Transverse colon (tissue), 4 donors: ENCODE results near the gene WRNIP1. TPM values are rescaled to one million over a fixed set of nuclear protein-coding genes. Genes with fewer than 3 reads are reported as not detected.

Experiments
- DNase-seq: peaks from one replicate; pipeline ENCODE4 v3.0.0-alpha.2; 2019
- H3K27ac ChIP-seq, 4 donors: fragments of 200-600 bp; sonication (generic); 2 replicates each; pipeline ENCODE4 v1.5.1; 2016 to 2018; ENCODE audit warnings: inconsistent platforms in 4 of 4
- H3K27me3 ChIP-seq: fragments of 200-600 bp; sonication (generic); 2 replicates; pipeline ENCODE4 v1.5.1; 2017; ENCODE audit warnings: inconsistent platforms
- H3K36me3 ChIP-seq, 4 donors: fragments of 200-600 bp; sonication (generic); 2 replicates each; pipeline ENCODE4 v1.5.1; 2017 to 2019; ENCODE audit warnings: inconsistent platforms in 4 of 4
- H3K4me1 ChIP-seq, 4 donors: fragments of 200-600 bp; sonication (generic); 2 replicates each; pipeline ENCODE4 v1.5.1; 2017 to 2020; ENCODE audit warnings: inconsistent platforms in 4 of 4
- H3K4me3 ChIP-seq, 4 donors: fragments of 200-600 bp; sonication (generic); 1 replicate in 1 of 4; 2 replicates in 3 of 4; pipeline versions ENCODE4 v1.5.1 to v1.6.1; 2017 to 2019; ENCODE audit warnings: inconsistent platforms in 4 of 4
- H3K9me3 ChIP-seq, 2 donors: fragments of 200-600 bp; sonication (generic); 2 replicates each; pipeline ENCODE4 v1.5.1; 2017 to 2019; ENCODE audit warnings: inconsistent platforms in 2 of 2
- EP300 ChIP-seq: sonication (generic); formaldehyde crosslinking; IDR thresholded peaks from one replicate; pipeline ENCODE4 v1.6.1; 2017; ENCODE audit warnings: antibody characterized with exemption, low read depth
- POLR2A ChIP-seq: fragments of 450-650 bp; IDR thresholded peaks from one replicate; pipeline ENCODE4 v1.6.1; 2016; ENCODE audit warnings: antibody characterized with exemption, mild to moderate bottlenecking, moderate library complexity
- POLR2AphosphoS5 ChIP-seq, 3 donors: sonication (generic); formaldehyde crosslinking; IDR thresholded peaks; one replicate each; pipeline ENCODE4 v1.6.1; 2016; ENCODE audit warnings: antibody characterized with exemption in 3 of 3
- WGBS, 2 donors: methylation state at CpG; one replicate each; pipeline ENCODE4 v1.1.5; 2018; ENCODE audit warnings: low coverage in 1 of 2; 5-methylcytosine and 5-hydroxymethylcytosine counted together
- in situ Hi-C, 4 donors: fragments of 200-750 bp; cut with MboI; loops; one replicate each; pipeline versions ENCODE4 v1.15.0 to v1.15.1; 2017; ENCODE audit warnings: low sequenced_read_pairs in 3 of 4, low pct_ligation_motif_present in 1 of 4, low pct_unique_long_range_greater_than_20kb in 1 of 4
- intact Hi-C: fragments of 100-400 bp; cut with DNase I; formaldehyde crosslinking; loops from one replicate; pipeline ENCODE4 v1.15.1; 2023; ENCODE audit warnings: low total_unique reads
- total RNA-seq, 4 donors: library from RNA; depleted of rRNA; stranded (reverse); fragments of >200 nt; gene quantifications; one replicate each; pipeline ENCODE4 v1.1.0, GENCODE V29; 2016
- TF ChIP-seq, protein P1 (sequence below), 5 experiments: fragments of 200-600 bp in 3 of 5; fragments of 450-650 bp in 2 of 5; sonication (generic) in 3 of 5; IDR thresholded peaks; 1 replicate in 2 of 5; 2 replicates in 3 of 5; pipeline ENCODE4 v1.5.1; 2016 to 2017; ENCODE audit warnings: antibody characterized with exemption in 5 of 5, inconsistent platforms in 3 of 5, mild to moderate bottlenecking in 2 of 5, moderate library complexity in 1 of 5

WRNIP1 gene
- total RNA-seq, 4 donors from 2014 or later, result 58.3 to 105 (median 65.8) TPM

- H3K4me1 ChIP-seq, result peaks cover 0 to 4% (median 0%) of the 10 kb centered on the region in 4 donors
- no peak for TF ChIP-seq POLR2AphosphoS5 (IDR thresholded peaks at IDR 0.05)
- no peak for TF ChIP-seq POLR2A
- TF ChIP-seq, protein P1, sequence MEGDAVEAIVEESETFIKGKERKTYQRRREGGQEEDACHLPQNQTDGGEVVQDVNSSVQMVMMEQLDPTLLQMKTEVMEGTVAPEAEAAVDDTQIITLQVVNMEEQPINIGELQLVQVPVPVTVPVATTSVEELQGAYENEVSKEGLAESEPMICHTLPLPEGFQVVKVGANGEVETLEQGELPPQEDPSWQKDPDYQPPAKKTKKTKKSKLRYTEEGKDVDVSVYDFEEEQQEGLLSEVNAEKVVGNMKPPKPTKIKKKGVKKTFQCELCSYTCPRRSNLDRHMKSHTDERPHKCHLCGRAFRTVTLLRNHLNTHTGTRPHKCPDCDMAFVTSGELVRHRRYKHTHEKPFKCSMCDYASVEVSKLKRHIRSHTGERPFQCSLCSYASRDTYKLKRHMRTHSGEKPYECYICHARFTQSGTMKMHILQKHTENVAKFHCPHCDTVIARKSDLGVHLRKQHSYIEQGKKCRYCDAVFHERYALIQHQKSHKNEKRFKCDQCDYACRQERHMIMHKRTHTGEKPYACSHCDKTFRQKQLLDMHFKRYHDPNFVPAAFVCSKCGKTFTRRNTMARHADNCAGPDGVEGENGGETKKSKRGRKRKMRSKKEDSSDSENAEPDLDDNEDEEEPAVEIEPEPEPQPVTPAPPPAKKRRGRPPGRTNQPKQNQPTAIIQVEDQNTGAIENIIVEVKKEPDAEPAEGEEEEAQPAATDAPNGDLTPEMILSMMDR (IDR thresholded peaks at IDR 0.05), result no peak
- no peak for TF ChIP-seq EP300
- H3K4me3 ChIP-seq, result no peak overlapping the region
- DNase-seq, result no peak
- in situ Hi-C loops, result no loop called here
- H3K9me3 ChIP-seq, result no peaks in the 10 kb centered on the region
- 85% methylated on average over 7 of the region's 7 CpGs; no CpG with 5 or more reads in 1 of the 2 donors for WGBS, 2 donors
- intact Hi-C loops, result no loop called here
- no peaks in the 10 kb centered on the region for H3K36me3 ChIP-seq
- H3K27me3 ChIP-seq, result no peaks in the 10 kb centered on the region
- no peak overlapping the region for H3K27ac ChIP-seq
Measured at GRCh38 chr6:2803731-2804429, 38.7 kb downstream of the WRNIP1 start.

GRCh38 chr6:2804516-2804915, 39.3 kb downstream of the WRNIP1 start:
- Histone ChIP-seq H3K4me1 (peaks cover 0 to 10% (median 0%) of the 10 kb centered on the region in 4 donors), H3K36me3 (no peaks in the 10 kb centered on the region), H3K9me3 (no peaks in the 10 kb centered on the region), H3K27ac (no peak overlapping the region), H3K27me3 (no peaks in the 10 kb centered on the region), H3K4me3 (no peak overlapping the region)
- intact Hi-C loops, result no loop called here
- no peak for DNase-seq
- in situ Hi-C loops, result no loop called here
- 77 to 95% methylated on average over 5 to 6 of the region's 6 CpGs for WGBS, 2 donors
- TF ChIP-seq POLR2A, result no peak
- TF ChIP-seq EP300, result no peak
- TF ChIP-seq, protein P1 (IDR thresholded peaks at IDR 0.05), result no peak
- TF ChIP-seq POLR2AphosphoS5 (IDR thresholded peaks at IDR 0.05), result no peak

DNA sequence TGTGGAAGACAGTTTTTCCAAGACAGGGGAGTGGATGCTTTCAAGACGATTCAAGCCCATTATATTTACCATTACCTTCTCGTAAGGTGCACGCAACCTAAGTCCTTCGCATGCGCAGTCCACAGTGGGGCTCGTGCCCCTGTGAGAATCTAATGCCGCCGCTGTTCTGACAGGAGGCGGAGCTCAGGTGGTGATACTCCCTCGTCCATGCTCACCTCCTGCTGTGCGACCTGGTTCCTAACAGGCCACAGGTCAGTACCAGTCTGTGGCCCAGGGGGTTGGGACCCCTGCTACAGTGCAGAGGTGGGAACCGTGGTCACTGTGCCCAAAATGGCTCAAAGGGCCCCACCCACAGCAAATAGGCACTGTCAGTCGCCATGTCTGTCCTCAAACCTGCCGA, 39.8 kb downstream of the WRNIP1 start:
- WGBS, 2 donors, result 97 to 100% methylated on average over 2 to 14 of the region's 14 CpGs
- in situ Hi-C loops, result no loop called here
- DNase-seq, result no peak
- intact Hi-C loops, result no loop called here
- TF ChIP-seq, protein P1 (IDR thresholded peaks at IDR 0.05), result no peak
- TF ChIP-seq POLR2AphosphoS5 (IDR thresholded peaks at IDR 0.05) (no peak), POLR2A (no peak), EP300 (no peak)
- no peak overlapping the region for H3K4me3 ChIP-seq
- H3K4me1 ChIP-seq, result peaks cover 0 to 15% (median 0%) of the 10 kb centered on the region in 4 donors
- H3K27ac ChIP-seq, result no peak overlapping the region
- no peaks in the 10 kb centered on the region for H3K36me3 ChIP-seq
- no peaks in the 10 kb centered on the region for H3K9me3 ChIP-seq
- no peaks in the 10 kb centered on the region for H3K27me3 ChIP-seq

DNA sequence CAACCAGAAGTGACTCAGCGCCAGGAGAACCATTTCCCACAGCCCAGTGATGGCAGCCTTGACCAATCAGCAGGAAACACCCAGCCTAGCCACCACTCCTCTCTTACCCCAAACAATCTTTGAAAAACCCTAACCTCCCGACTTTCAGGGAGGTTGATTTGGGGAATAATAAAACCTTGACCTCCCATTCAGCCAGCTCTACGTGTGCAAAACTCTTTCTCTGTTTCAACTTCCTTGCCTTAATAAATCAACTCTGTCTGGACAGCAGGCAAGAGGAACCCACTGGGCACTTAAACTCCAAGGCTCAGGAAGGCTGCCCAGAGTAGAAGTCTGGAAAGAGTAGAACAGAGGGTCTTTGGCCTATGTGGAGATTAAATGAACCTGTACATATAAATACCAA, 41.5 kb downstream of the WRNIP1 start:
- Histone ChIP-seq H3K27me3 (no peaks in the 10 kb centered on the region), H3K9me3 (no peaks in the 10 kb centered on the region), H3K4me1 (peaks cover 0 to 26% (median 2%) of the 10 kb centered on the region in 4 donors), H3K4me3 (no peak overlapping the region), H3K27ac (no peak overlapping the region), H3K36me3 (no peaks in the 10 kb centered on the region)
- intact Hi-C loops (no loop called here), in situ Hi-C loops (no loop called here)
- 78 to 83% methylated on average over 1 to 3 of the region's 3 CpGs for WGBS, 2 donors
- TF ChIP-seq EP300 (no peak), POLR2AphosphoS5 (IDR thresholded peaks at IDR 0.05) (no peak)
- TF ChIP-seq, protein P1 (IDR thresholded peaks at IDR 0.05), result no peak
- DNase-seq, result no peak
